HepG2 (cell line): ENCODE measurements around the gene NRL. TPM values are rescaled to one million over a fixed set of nuclear protein-coding genes. Genes with fewer than 3 reads are reported as not detected.
A peak's percentile ranks its signal among the peaks of the same experiment; 100 is the strongest.

Source experiments
- E2F2 ChIP-seq: sonication (generic); formaldehyde crosslinking; IDR thresholded peaks from 2 replicates; pipeline ENCODE4 v1.4.0; 2020; ENCODE audit warnings: missing genetic modification reagents, borderline replicate concordance
- FOXK1 ChIP-seq: sonication (generic); formaldehyde crosslinking; IDR thresholded peaks from 2 replicates; pipeline ENCODE4 v1.4.0; 2020; ENCODE audit warnings: low read depth, missing genetic modification reagents, borderline replicate concordance
- FOXM1 ChIP-seq: sonication (generic); formaldehyde crosslinking; IDR thresholded peaks from 2 replicates; pipeline ENCODE4 v1.5.0; 2020; ENCODE audit warnings: missing genetic modification reagents
- HOXD1 ChIP-seq: sonication (generic); formaldehyde crosslinking; IDR thresholded peaks from 2 replicates; pipeline ENCODE4 v1.5.0; 2020; ENCODE audit warnings: missing genetic modification reagents
- IRF9 ChIP-seq: sonication (generic); formaldehyde crosslinking; IDR thresholded peaks from 2 replicates; pipeline ENCODE4 v1.8.0; 2022; ENCODE audit warnings: missing genetic modification reagents, mild to moderate bottlenecking, borderline replicate concordance
- MAX ChIP-seq: IDR thresholded peaks from 2 replicates; pipeline ENCODE4 v1.6.1; 2012; ENCODE audit warnings: inconsistent platforms
- NCOA5 ChIP-seq: sonication (generic); formaldehyde crosslinking; IDR thresholded peaks from 2 replicates; pipeline ENCODE4 v1.4.0; 2020; ENCODE audit warnings: missing genetic modification reagents
- TRAFD1 ChIP-seq: sonication (generic); formaldehyde crosslinking; IDR thresholded peaks from 2 replicates; pipeline ENCODE4 v1.5.1; 2020; ENCODE audit warnings: missing genetic modification reagents, mild to moderate bottlenecking, borderline replicate concordance
- U2AF2 ChIP-seq: fragments of 200-400 bp; formaldehyde crosslinking; IDR thresholded peaks from 2 replicates; pipeline ENCODE4 v1.6.1; 2017; ENCODE audit warnings: low read depth, mild to moderate bottlenecking, low read length
- YEATS4 ChIP-seq: sonication (generic); formaldehyde crosslinking; IDR thresholded peaks from 2 replicates; pipeline ENCODE4 v1.4.0; 2020; ENCODE audit warnings: missing genetic modification reagents, borderline replicate concordance
- ZBTB14 ChIP-seq: sonication (generic); formaldehyde crosslinking; IDR thresholded peaks from 2 replicates; pipeline ENCODE4 v1.4.0; 2020; ENCODE audit warnings: missing genetic modification reagents
- ZBTB43 ChIP-seq: sonication (generic); formaldehyde crosslinking; conservative IDR thresholded peaks from 2 replicates; pipeline ENCODE4 v1.4.0; 2020; ENCODE audit warnings: missing genetic modification reagents
- ZEB1 ChIP-seq: IDR thresholded peaks from 2 replicates; pipeline ENCODE4 v1.6.1; 2012; ENCODE audit warnings: mild to moderate bottlenecking, low read depth, inconsistent platforms; ENCODE audit not compliant: insufficient replicate concordance
- ZFP62 ChIP-seq: sonication (generic); formaldehyde crosslinking; IDR thresholded peaks from 2 replicates; pipeline ENCODE4 v1.4.0; 2020; ENCODE audit warnings: missing genetic modification reagents
- ZNF263 ChIP-seq: sonication (generic); formaldehyde crosslinking; IDR thresholded peaks from 2 replicates; pipeline ENCODE4 v1.4.0; 2020; ENCODE audit warnings: missing genetic modification reagents
- ZNF33B ChIP-seq: sonication (generic); formaldehyde crosslinking; IDR thresholded peaks from 2 replicates; pipeline ENCODE4 v1.5.1; 2020; ENCODE audit warnings: mild to moderate bottlenecking, missing genetic modification reagents
- ZNF367 ChIP-seq: sonication (generic); formaldehyde crosslinking; IDR thresholded peaks from 2 replicates; pipeline ENCODE4 v1.4.0; 2020; ENCODE audit warnings: missing genetic modification reagents, borderline replicate concordance
- ZNF546 ChIP-seq: sonication (generic); formaldehyde crosslinking; conservative IDR thresholded peaks from 2 replicates; pipeline ENCODE4 v1.8.1; 2023; ENCODE audit warnings: mild to moderate bottlenecking, missing genetic modification reagents
- ZNF7 ChIP-seq: IDR thresholded peaks from 2 replicates; pipeline ENCODE4 v1.6.1; 2016; ENCODE audit warnings: missing biosample characterization, missing genetic modification reagents
- ZNF704 ChIP-seq: sonication (generic); formaldehyde crosslinking; IDR thresholded peaks from 2 replicates; pipeline ENCODE4 v1.8.1; 2023; ENCODE audit warnings: mild to moderate bottlenecking, inconsistent platforms, moderate library complexity, missing genetic modification reagents, borderline replicate concordance
- polyA plus RNA-seq, 8 experiments: library from polyadenylated mRNA; depleted of rRNA in 3 of 8; stranded (reverse) in 7 of 8; unstranded in 1 of 8; fragments of >200 nt; fragmentation: Illumina TruSeq in 4 of 8; extraction: Trizol in 4 of 8; gene quantifications; 2 replicates each; pipeline versions ENCODE4 v1.2.1 to v1.2.3, GENCODE V29; 2011 to 2016; ENCODE audit warnings: low read depth in 4 of 8, missing spikeins in 1 of 8, mixed read lengths in 1 of 8; ENCODE audit not compliant: insufficient read depth in 1 of 8
- total RNA-seq, 5 experiments: library from RNA; depleted of rRNA; stranded (reverse); fragments of >200 nt; fragmentation: Illumina TruSeq; extraction: Trizol; gene quantifications; 2 replicates each; pipeline ENCODE4 v1.2.3, GENCODE V29; 2016; ENCODE audit warnings: low read depth in 1 of 5

Gene NRL
- total and polyA plus RNA-seq, 2 of the 13 experiments (the other 11 are each of a cell fraction or from before 2014, with no cell fraction given), result 2.5 to 4.7 TPM

GRCh38 chr14:24098229-24098926 lies 16.4 kb downstream of the NRL start (continued):
- TF ChIP-seq ZNF704 (CRISPR knock-in tag), result 0 out of 2 replicates have a peak, but pooled peaks have one; percentile 28
- TF ChIP-seq NCOA5 (CRISPR knock-in tag), result peak; percentile 83; the same call in 1 of the 2 replicates
- 0 out of 2 replicates have a peak, but pooled peaks have one; percentile 33 for TF ChIP-seq ZBTB43 (CRISPR knock-in tag)
- no peak for TF ChIP-seq ZNF33B (CRISPR knock-in tag)
- no peak for TF ChIP-seq MAX
- no peak for TF ChIP-seq U2AF2
- no peak for TF ChIP-seq TRAFD1 (CRISPR knock-in tag)
- TF ChIP-seq ZNF7 (CRISPR knock-in tag), result no peak
- TF ChIP-seq ZEB1, result no peak
- TF ChIP-seq IRF9 (CRISPR knock-in tag), result 0 out of 2 replicates have a peak, but pooled peaks have one; percentile 37
- 0 out of 2 replicates have a peak, but pooled peaks have one; percentile 72 for TF ChIP-seq HOXD1 (CRISPR knock-in tag)
- no peak; the same call in 1 of the 2 replicates for TF ChIP-seq ZNF367 (CRISPR knock-in tag)
- peak; percentile 43; the same call in 1 of the 2 replicates for TF ChIP-seq ZNF263 (CRISPR knock-in tag)
- TF ChIP-seq ZNF546 (CRISPR knock-in tag), result no peak
- TF ChIP-seq ZBTB14 (CRISPR knock-in tag), result peak; percentile 33; the same call in 1 of the 2 replicates
- TF ChIP-seq FOXM1 (CRISPR knock-in tag), result 0 out of 2 replicates have a peak, but pooled peaks have one; percentile 60
- TF ChIP-seq FOXK1 (CRISPR knock-in tag), result no peak
- TF ChIP-seq YEATS4 (CRISPR knock-in tag), result peak; percentile 59; the same call in 1 of the 2 replicates
- peak; percentile 82; the same call in 1 of the 2 replicates for TF ChIP-seq E2F2
- 0 out of 2 replicates have a peak, but pooled peaks have one; percentile 52 for TF ChIP-seq ZFP62 (CRISPR knock-in tag)
